Measurements from ENCODE around the gene IGLON5.

DNA sequence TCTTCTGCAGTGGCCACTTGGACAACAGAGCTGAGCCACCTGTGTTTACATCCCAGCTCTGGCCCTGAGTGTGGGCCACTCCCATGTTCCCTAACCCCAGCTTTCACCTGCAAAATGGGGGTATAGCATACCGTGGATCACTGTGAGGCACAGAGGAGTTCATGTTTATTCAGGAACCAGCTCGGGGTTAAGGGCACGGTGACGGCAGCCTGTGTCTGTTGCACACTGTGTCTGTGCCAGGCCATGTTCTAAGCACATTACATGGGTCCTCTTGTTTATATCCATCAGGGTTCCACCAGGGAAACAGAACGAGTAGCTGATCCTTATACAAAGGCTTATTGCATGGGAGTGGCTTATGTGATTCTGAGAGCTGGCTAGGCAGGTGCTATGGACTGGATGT is 14.0 kb upstream of the IGLON5 start:
- TF ChIP-seq FOXM1 (IDR thresholded peaks at IDR 0.05; ENCODE audit: borderline replicate concordance) (no peak), ELF4 (IDR thresholded peaks at IDR 0.05) (no peak), ZNF384 (IDR thresholded peaks at IDR 0.05) (no peak), NFRKB (IDR thresholded peaks at IDR 0.05) (no peak), SP1 (IDR thresholded peaks at IDR 0.05) (no peak), L3MBTL2 (conservative IDR thresholded peaks at IDR 0.05) (no peak), BHLHE40 (IDR thresholded peaks at IDR 0.05; ENCODE audit: borderline replicate concordance) (no peak), ARNT (IDR thresholded peaks at IDR 0.05) (no peak), TARDBP (IDR thresholded peaks at IDR 0.05) (no peak), HDGF (IDR thresholded peaks at IDR 0.05; ENCODE audit: borderline replicate concordance) (no peak), PKNOX1 (IDR thresholded peaks at IDR 0.05) (no peak), FOXA1 (IDR thresholded peaks at IDR 0.05) (no peak), SUZ12 (IDR thresholded peaks at IDR 0.05) (no peak), FOXK2 (IDR thresholded peaks at IDR 0.05) (no peak)
